Measurements from ENCODE around the gene ERC2. TPM values are rescaled to one million over a fixed set of nuclear protein-coding genes. Genes with fewer than 3 reads are reported as not detected.
A peak's percentile ranks its signal among the peaks of the same experiment; 100 is the strongest.

The ERC2 gene
- total and polyA plus RNA-seq, 2 donors (not counting 1 experiment from before 2014, with no cell fraction given): 0.14 to 0.17 TPM

DNA sequence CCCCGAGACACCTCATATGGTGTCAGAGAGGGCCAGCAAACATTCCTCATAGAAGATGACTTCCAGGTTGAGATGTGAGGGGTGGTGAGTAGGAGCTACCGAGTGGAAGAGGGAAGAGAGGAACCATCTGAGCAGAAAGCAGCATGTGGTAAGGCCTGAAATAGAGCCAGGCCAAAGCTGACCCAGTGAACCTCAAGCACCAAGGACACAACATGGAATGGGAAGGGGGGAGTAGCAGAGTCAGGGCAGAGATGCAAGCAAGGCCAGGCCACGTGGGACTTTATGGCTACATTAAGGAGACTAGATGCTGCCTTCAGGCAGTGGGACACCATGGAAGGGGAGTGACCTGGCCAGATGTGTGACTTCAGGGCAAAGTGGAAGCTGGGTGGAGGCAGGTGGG is 942.8 kb downstream of the ERC2 start:
- no peaks in the 10 kb centered on the region for H3K4me1 ChIP-seq (ENCODE audit: control insufficient read depth, extremely low read depth, insufficient read depth, low read length)
- DNase-seq (ENCODE audit: low read depth in 2 of 2): no peak
- TF ChIP-seq, protein P1, sequence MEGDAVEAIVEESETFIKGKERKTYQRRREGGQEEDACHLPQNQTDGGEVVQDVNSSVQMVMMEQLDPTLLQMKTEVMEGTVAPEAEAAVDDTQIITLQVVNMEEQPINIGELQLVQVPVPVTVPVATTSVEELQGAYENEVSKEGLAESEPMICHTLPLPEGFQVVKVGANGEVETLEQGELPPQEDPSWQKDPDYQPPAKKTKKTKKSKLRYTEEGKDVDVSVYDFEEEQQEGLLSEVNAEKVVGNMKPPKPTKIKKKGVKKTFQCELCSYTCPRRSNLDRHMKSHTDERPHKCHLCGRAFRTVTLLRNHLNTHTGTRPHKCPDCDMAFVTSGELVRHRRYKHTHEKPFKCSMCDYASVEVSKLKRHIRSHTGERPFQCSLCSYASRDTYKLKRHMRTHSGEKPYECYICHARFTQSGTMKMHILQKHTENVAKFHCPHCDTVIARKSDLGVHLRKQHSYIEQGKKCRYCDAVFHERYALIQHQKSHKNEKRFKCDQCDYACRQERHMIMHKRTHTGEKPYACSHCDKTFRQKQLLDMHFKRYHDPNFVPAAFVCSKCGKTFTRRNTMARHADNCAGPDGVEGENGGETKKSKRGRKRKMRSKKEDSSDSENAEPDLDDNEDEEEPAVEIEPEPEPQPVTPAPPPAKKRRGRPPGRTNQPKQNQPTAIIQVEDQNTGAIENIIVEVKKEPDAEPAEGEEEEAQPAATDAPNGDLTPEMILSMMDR (conservative IDR thresholded peaks at IDR 0.05 in 1 of 2, IDR thresholded peaks at IDR 0.05 in 1 of 2; ENCODE audit: low read depth in 1 of 2, low read length in 2 of 2): no peak
- TF ChIP-seq EZH2 (IDR thresholded peaks at IDR 0.05; ENCODE audit: low read length, missing control alignments): no peak

DNA sequence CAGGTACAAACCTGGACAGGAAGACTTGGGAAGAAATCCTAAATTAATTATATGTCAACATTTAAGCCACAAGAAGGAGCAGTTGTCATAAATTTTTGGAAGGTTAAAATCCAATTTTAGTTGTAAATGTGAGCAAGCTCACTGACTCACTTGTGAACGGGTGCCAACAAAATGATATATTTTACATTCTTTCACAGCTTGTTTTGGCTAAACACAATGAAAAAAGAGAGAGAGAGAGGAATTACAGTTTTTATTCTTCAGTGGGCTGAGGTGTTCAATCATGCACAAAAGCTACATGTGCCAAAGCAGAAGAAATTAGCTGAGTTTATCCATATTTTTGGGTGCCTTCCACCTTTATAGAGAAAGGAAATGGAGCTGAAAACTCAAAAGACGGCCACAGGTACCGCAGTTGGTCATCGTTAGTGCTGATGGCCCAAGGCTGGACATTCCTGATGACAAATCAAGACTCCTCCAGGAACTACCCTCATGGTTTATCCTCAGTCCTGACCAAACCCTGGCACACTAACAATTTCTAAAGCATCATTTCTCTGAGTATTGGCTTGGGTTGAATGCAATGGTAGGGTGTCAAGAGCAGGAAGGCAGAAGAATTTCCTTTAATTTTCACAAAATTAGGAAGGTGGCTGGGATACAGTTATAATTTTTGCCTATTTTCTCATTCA is 943.6 kb downstream of the ERC2 start:
- no peak overlapping the region for H3K27ac ChIP-seq (ENCODE audit: insufficient read depth, low read length)
- no peak overlapping the region for H3K4me2 ChIP-seq (ENCODE audit: extremely low read depth, insufficient read depth, low read length)
- DNase-seq (ENCODE audit: low read depth in 2 of 2): peak; percentile 31 to 90

More for the DNA sequence above, 942.8 kb downstream of the ERC2 start:
- Histone ChIP-seq H3K9me3 (ENCODE audit: control insufficient read depth, insufficient read depth, low read depth, low read length) (no peaks in the 10 kb centered on the region), H2AFZ (ENCODE audit: low read length) (no peak overlapping the region), H3K27me3 (ENCODE audit: control insufficient read depth, insufficient read depth, low read length) (no peaks in the 10 kb centered on the region), H3K79me2 (ENCODE audit: control insufficient read depth, insufficient read depth, low read length) (no peaks in the 10 kb centered on the region), H3K36me3 (ENCODE audit: control insufficient read depth, insufficient read depth, low read length) (no peaks in the 10 kb centered on the region), H3K4me3 (replicated peaks in 1 of 4; ENCODE audit: control extremely low read depth in 1 of 4, insufficient read depth in 1 of 4, low read depth in 3 of 4, low read length in 4 of 4) (no peak overlapping the region), H3K9ac (ENCODE audit: insufficient read depth, low read length) (no peak overlapping the region), H4K20me1 (ENCODE audit: control insufficient read depth, extremely low read depth, insufficient read depth, low read length) (no peaks in the 10 kb centered on the region), H3K4me2 (ENCODE audit: extremely low read depth, insufficient read depth, low read length) (no peak overlapping the region), H3K27ac (ENCODE audit: insufficient read depth, low read length) (no peak overlapping the region)

DNA sequence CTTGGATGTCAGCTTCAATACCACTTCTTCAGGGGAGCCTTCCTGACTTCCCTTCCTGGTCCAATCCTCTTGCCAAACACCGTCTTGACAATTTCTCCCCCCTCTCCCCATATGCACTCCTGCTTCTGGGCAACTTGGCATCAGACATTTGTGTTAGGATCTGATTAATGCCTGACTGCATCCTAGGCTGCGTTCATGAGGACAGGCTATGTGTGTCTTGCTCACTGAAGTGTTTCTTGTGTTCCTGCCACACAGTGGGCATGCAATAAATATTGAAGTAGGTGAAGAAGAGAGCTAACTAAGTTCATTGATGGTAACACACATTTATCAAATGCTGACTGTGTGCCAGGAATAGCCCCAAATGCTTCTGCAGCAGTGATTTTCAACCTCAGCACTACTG is 944.8 kb downstream of the ERC2 start:
- no peak overlapping the region for H3K9ac ChIP-seq (ENCODE audit: insufficient read depth, low read length)
- no peak for TF ChIP-seq EZH2 (IDR thresholded peaks at IDR 0.05; ENCODE audit: low read length, missing control alignments)
- TF ChIP-seq, protein P1 (conservative IDR thresholded peaks at IDR 0.05 in 1 of 2, IDR thresholded peaks at IDR 0.05 in 1 of 2; ENCODE audit: low read depth in 1 of 2, low read length in 2 of 2): no peak
- no peaks in the 10 kb centered on the region for H3K4me1 ChIP-seq (ENCODE audit: control insufficient read depth, extremely low read depth, insufficient read depth, low read length)
- H3K9me3 ChIP-seq (ENCODE audit: control insufficient read depth, insufficient read depth, low read depth, low read length): no peaks in the 10 kb centered on the region
- no peaks in the 10 kb centered on the region for H3K36me3 ChIP-seq (ENCODE audit: control insufficient read depth, insufficient read depth, low read length)
- no peak overlapping the region for H3K4me3 ChIP-seq (replicated peaks in 1 of 4; ENCODE audit: control extremely low read depth in 1 of 4, insufficient read depth in 1 of 4, low read depth in 3 of 4, low read length in 4 of 4)
- H4K20me1 ChIP-seq (ENCODE audit: control insufficient read depth, extremely low read depth, insufficient read depth, low read length): no peaks in the 10 kb centered on the region
- DNase-seq (ENCODE audit: low read depth in 2 of 2): no peak
- H3K4me2 ChIP-seq (ENCODE audit: extremely low read depth, insufficient read depth, low read length): no peak overlapping the region
- H3K79me2 ChIP-seq (ENCODE audit: control insufficient read depth, insufficient read depth, low read length): no peaks in the 10 kb centered on the region
- H3K27me3 ChIP-seq (ENCODE audit: control insufficient read depth, insufficient read depth, low read length): no peaks in the 10 kb centered on the region
- H2AFZ ChIP-seq (ENCODE audit: low read length): no peak overlapping the region
- no peak overlapping the region for H3K27ac ChIP-seq (ENCODE audit: insufficient read depth, low read length)

More for the DNA sequence above, 943.6 kb downstream of the ERC2 start:
- no peak overlapping the region for H2AFZ ChIP-seq (ENCODE audit: low read length)
- H3K9me3 ChIP-seq (ENCODE audit: control insufficient read depth, insufficient read depth, low read depth, low read length): no peaks in the 10 kb centered on the region
- no peaks in the 10 kb centered on the region for H3K4me1 ChIP-seq (ENCODE audit: control insufficient read depth, extremely low read depth, insufficient read depth, low read length)
- H3K27me3 ChIP-seq (ENCODE audit: control insufficient read depth, insufficient read depth, low read length): no peaks in the 10 kb centered on the region
- no peaks in the 10 kb centered on the region for H4K20me1 ChIP-seq (ENCODE audit: control insufficient read depth, extremely low read depth, insufficient read depth, low read length)
- no peak overlapping the region for H3K9ac ChIP-seq (ENCODE audit: insufficient read depth, low read length)
- no peak overlapping the region for H3K4me3 ChIP-seq (replicated peaks in 1 of 4; ENCODE audit: control extremely low read depth in 1 of 4, insufficient read depth in 1 of 4, low read depth in 3 of 4, low read length in 4 of 4)
- H3K36me3 ChIP-seq (ENCODE audit: control insufficient read depth, insufficient read depth, low read length): no peaks in the 10 kb centered on the region
- H3K79me2 ChIP-seq (ENCODE audit: control insufficient read depth, insufficient read depth, low read length): no peaks in the 10 kb centered on the region
- no peak for TF ChIP-seq EZH2 (IDR thresholded peaks at IDR 0.05; ENCODE audit: low read length, missing control alignments)
- TF ChIP-seq, protein P1 (conservative IDR thresholded peaks at IDR 0.05 in 1 of 2, IDR thresholded peaks at IDR 0.05 in 1 of 2; ENCODE audit: low read depth in 1 of 2, low read length in 2 of 2): no peak

All from fibroblast of lung (primary cell).